GM20000 (cell line): ENCODE data around the gene TMEM184A.

Source experiments
- DNase-seq: peaks from one replicate; pipeline ENCODE4 v3.0.0; 2012; ENCODE audit warnings: low spot score
- TF ChIP-seq, protein P1 (sequence below): IDR thresholded peaks from 2 replicates; pipeline ENCODE4 v1.5.1; 2012; ENCODE audit warnings: mild to moderate bottlenecking, control low read depth; ENCODE audit errors: extremely low read depth, missing control alignments

The TMEM184A gene

DNA sequence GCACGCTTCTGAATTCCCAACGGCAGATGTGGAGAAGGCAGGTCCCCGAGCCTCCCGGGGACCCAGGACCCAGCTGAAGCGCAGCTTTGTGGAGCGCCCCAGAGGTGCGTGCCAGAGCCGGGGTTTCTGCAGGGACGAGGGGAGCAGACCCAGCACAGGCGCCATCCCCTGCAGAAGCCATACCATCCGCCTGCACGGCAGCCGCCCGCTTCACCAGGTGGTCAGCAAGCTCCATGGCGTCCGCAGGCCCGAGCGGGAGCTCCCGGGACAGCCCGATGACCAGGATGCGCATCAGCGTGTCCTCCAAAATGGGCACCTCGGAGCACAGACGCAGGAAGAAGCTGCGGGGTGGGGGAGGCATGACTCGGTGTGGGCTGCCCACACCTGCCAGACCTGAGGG is 62.4 kb downstream of the TMEM184A start:
- TF ChIP-seq, protein P1, sequence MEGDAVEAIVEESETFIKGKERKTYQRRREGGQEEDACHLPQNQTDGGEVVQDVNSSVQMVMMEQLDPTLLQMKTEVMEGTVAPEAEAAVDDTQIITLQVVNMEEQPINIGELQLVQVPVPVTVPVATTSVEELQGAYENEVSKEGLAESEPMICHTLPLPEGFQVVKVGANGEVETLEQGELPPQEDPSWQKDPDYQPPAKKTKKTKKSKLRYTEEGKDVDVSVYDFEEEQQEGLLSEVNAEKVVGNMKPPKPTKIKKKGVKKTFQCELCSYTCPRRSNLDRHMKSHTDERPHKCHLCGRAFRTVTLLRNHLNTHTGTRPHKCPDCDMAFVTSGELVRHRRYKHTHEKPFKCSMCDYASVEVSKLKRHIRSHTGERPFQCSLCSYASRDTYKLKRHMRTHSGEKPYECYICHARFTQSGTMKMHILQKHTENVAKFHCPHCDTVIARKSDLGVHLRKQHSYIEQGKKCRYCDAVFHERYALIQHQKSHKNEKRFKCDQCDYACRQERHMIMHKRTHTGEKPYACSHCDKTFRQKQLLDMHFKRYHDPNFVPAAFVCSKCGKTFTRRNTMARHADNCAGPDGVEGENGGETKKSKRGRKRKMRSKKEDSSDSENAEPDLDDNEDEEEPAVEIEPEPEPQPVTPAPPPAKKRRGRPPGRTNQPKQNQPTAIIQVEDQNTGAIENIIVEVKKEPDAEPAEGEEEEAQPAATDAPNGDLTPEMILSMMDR: no peak

DNA sequence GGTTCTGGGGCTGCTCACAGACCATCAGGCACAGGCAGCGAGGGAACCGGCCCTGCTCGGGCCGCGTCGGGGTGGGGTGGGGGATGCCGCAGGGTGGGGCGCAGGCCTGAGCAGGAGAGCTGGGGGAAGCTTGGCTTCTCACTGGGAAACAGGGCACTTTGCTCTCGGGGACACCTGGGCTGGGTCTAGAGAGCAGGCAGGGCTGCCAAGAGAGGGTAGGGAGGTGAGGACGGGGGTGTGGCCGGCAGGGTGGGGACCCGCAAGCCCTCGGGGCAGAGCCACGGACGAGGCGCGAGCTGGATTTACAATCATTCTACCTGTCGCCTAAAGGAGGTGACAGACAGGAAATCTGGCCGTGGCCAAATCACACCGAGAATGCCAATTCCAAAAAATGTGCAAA is 62.9 kb downstream of the TMEM184A start:
- TF ChIP-seq, protein P1: no peak
- DNase-seq: no peak

More for the DNA sequence above, 62.4 kb downstream of the TMEM184A start:
- DNase-seq: no peak

DNA sequence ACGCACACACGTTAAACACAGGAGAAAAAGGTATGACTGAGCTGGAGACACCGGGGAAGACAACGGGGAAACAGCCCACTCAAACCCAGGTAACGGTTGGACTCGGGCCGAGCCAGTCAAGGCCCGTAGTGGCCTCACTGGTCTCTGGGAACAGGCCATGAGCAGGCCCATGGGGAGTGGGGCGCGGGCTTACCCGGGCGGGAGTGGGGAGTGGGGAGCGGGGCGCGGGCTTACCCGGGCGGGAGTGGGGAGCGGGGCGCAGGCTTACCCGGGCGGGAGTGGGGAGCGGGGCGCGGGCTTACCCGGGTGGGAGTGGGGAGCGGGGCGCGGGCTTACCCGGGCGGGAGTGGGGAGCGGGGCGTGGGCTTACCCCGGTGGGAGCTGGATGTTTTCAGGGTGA is 63.4 kb downstream of the TMEM184A start:
- TF ChIP-seq, protein P1: no peak

More for the DNA sequence above, 63.4 kb downstream of the TMEM184A start:
- DNase-seq: no peak
